Measurements from ENCODE around the gene SLAMF8. TPM values are rescaled to one million over a fixed set of nuclear protein-coding genes. Genes with fewer than 3 reads are reported as not detected.
A peak's percentile ranks its signal among the peaks of the same experiment; 100 is the strongest.

Gene SLAMF8
- total RNA-seq, 1 donor from 2014 or later = not detected

- DNase-seq (ENCODE audit: low read depth in 2 of 2) = no peak
These were observed 19.3 kb downstream of the SLAMF8 start for GRCh38 chr1:159845751-159846629.

GRCh38 chr1:159847231-159847630 is 20.6 kb downstream of the SLAMF8 start:
- no peak for DNase-seq (ENCODE audit: low read depth in 2 of 2)

- DNase-seq (ENCODE audit: low read depth in 2 of 2) = no peak
These were observed 21.7 kb downstream of the SLAMF8 start for GRCh38 chr1:159848326-159848725.

- no peak for DNase-seq (ENCODE audit: low read depth in 2 of 2)
These were observed 23.1 kb downstream of the SLAMF8 start for GRCh38 chr1:159849626-159850366.

- DNase-seq (ENCODE audit: low read depth in 2 of 2) = no peak
These were observed 24.7 kb downstream of the SLAMF8 start for GRCh38 chr1:159851407-159851806.

- peak in 1 of 2 donors; percentile 15 for DNase-seq (ENCODE audit: low read depth in 2 of 2)
These were observed 26.9 kb downstream of the SLAMF8 start for GRCh38 chr1:159853417-159854115.

GRCh38 chr1:159854116-159854692 is 27.5 kb downstream of the SLAMF8 start:
- DNase-seq (ENCODE audit: low read depth in 2 of 2) = peak in 1 of 2 donors; percentile 41

GRCh38 chr1:159854693-159855192 is 28.1 kb downstream of the SLAMF8 start:
- peak in 1 of 2 donors; percentile 71 for DNase-seq (ENCODE audit: low read depth in 2 of 2)

- DNase-seq (ENCODE audit: low read depth in 2 of 2) = no peak
These were observed 29.0 kb downstream of the SLAMF8 start for GRCh38 chr1:159855709-159856108.

GRCh38 chr1:159856576-159856975 is 29.9 kb downstream of the SLAMF8 start:
- DNase-seq (ENCODE audit: low read depth in 2 of 2) = no peak

- DNase-seq (ENCODE audit: low read depth in 2 of 2) = no peak
These were observed 31.2 kb downstream of the SLAMF8 start for GRCh38 chr1:159857889-159858288.

GRCh38 chr1:159859767-159860322 is 33.2 kb downstream of the SLAMF8 start:
- no peak for DNase-seq (ENCODE audit: low read depth in 2 of 2)

GRCh38 chr1:159860456-159860855 is 33.8 kb downstream of the SLAMF8 start:
- DNase-seq (ENCODE audit: low read depth in 2 of 2) = no peak

GRCh38 chr1:159861218-159861617 is 34.5 kb downstream of the SLAMF8 start:
- no peak for DNase-seq (ENCODE audit: low read depth in 2 of 2)

GRCh38 chr1:159862031-159862430 is 35.4 kb downstream of the SLAMF8 start:
- no peak for DNase-seq (ENCODE audit: low read depth in 2 of 2)

- no peak for DNase-seq (ENCODE audit: low read depth in 2 of 2)
These were observed 35.9 kb downstream of the SLAMF8 start, which contains the start of gene VSIG8 for GRCh38 chr1:159862557-159862956. Gene VSIG8 (minus strand): TSS chr1:159862657. CDS start chr1:159862521, 136 bp downstream.

GRCh38 chr1:159864262-159864661 is 37.6 kb downstream of the SLAMF8 start:
- no peak for DNase-seq (ENCODE audit: low read depth in 2 of 2)

GRCh38 chr1:159866066-159866465 is 39.4 kb downstream of the SLAMF8 start:
- DNase-seq (ENCODE audit: low read depth in 2 of 2) = no peak

GRCh38 chr1:159866905-159867663 is 40.4 kb downstream of the SLAMF8 start:
- DNase-seq (ENCODE audit: low read depth in 2 of 2) = no peak

GRCh38 chr1:159867664-159868026 is 41.0 kb downstream of the SLAMF8 start:
- DNase-seq (ENCODE audit: low read depth in 2 of 2) = peak in 1 of 2 donors; percentile 20
